ENCODE results near the gene PFKFB4.
A peak's percentile ranks its signal among the peaks of the same experiment; 100 is the strongest.

The PFKFB4 gene

GRCh38 chr3:48556796-48557626 lies at the start of gene PFKFB4:
Gene PFKFB4, minus strand, starts transcription at chr3:48556803. Its CDS starts 26 bp downstream, at chr3:48556777.
- DNase-seq (ENCODE audit: low read depth, low spot score): peak; percentile 94

GRCh38 chr3:48601622-48601994 lies 45.0 kb upstream of the PFKFB4 start:
- DNase-seq (ENCODE audit: low read depth, low spot score): no peak

- no peak for DNase-seq (ENCODE audit: low read depth, low spot score)
Measured at GRCh38 chr3:48600711-48601621, 44.4 kb upstream of the PFKFB4 start.

GRCh38 chr3:48599509-48600285 lies 43.1 kb upstream of the PFKFB4 start:
- no peak for DNase-seq (ENCODE audit: low read depth, low spot score)

GRCh38 chr3:48599077-48599501 lies 42.5 kb upstream of the PFKFB4 start:
- no peak for DNase-seq (ENCODE audit: low read depth, low spot score)

GRCh38 chr3:48598323-48599076 lies 41.9 kb upstream of the PFKFB4 start:
- DNase-seq (ENCODE audit: low read depth, low spot score): peak; percentile 99

GRCh38 chr3:48597408-48597800 lies 40.8 kb upstream of the PFKFB4 start:
- DNase-seq (ENCODE audit: low read depth, low spot score): no peak

GRCh38 chr3:48596676-48597407 lies 40.2 kb upstream of the PFKFB4 start:
- no peak for DNase-seq (ENCODE audit: low read depth, low spot score)

- no peak for DNase-seq (ENCODE audit: low read depth, low spot score)
Measured at GRCh38 chr3:48596157-48596556, 39.6 kb upstream of the PFKFB4 start.

- DNase-seq (ENCODE audit: low read depth, low spot score): peak; percentile 95
Measured at GRCh38 chr3:48595526-48596121, 39.0 kb upstream of the PFKFB4 start.

- DNase-seq (ENCODE audit: low read depth, low spot score): no peak
Measured at GRCh38 chr3:48595075-48595525, 38.5 kb upstream of the PFKFB4 start, which contains the start of gene COL7A1. Gene COL7A1, minus strand, starts transcription at chr3:48595329. Its CDS starts 170 bp downstream, at chr3:48595159.

- DNase-seq (ENCODE audit: low read depth, low spot score): no peak
Measured at GRCh38 chr3:48594417-48595049, 37.9 kb upstream of the PFKFB4 start.

GRCh38 chr3:48593337-48593736 lies 36.7 kb upstream of the PFKFB4 start:
- no peak for DNase-seq (ENCODE audit: low read depth, low spot score)

GRCh38 chr3:48592519-48593087 lies 36.0 kb upstream of the PFKFB4 start:
- DNase-seq (ENCODE audit: low read depth, low spot score): no peak

GRCh38 chr3:48591886-48592518 lies 35.4 kb upstream of the PFKFB4 start:
- DNase-seq (ENCODE audit: low read depth, low spot score): no peak

GRCh38 chr3:48591436-48591835 lies 34.8 kb upstream of the PFKFB4 start:
- no peak for DNase-seq (ENCODE audit: low read depth, low spot score)

GRCh38 chr3:48588230-48588629 lies 31.6 kb upstream of the PFKFB4 start:
- no peak for DNase-seq (ENCODE audit: low read depth, low spot score)

- DNase-seq (ENCODE audit: low read depth, low spot score): no peak
Measured at GRCh38 chr3:48587686-48588085, 31.1 kb upstream of the PFKFB4 start.

Measured in smooth muscle cell of the brain vasculature (primary cell).